HS-5 (cell line): Measurements from ENCODE around the gene AXIN1.
A peak's percentile ranks its signal among the peaks of the same experiment; 100 is the strongest.
"Not testable (repeated sequence)": the region's sequence is repeated elsewhere in the genome, so short reads cannot be mapped to it uniquely, and the experiment has no call there.

Experiments used
- DNase-seq: peaks from one replicate; pipeline ENCODE4 v3.0.0-alpha.2; 2012; ENCODE audit warnings: low read depth

AXIN1 gene

DNA sequence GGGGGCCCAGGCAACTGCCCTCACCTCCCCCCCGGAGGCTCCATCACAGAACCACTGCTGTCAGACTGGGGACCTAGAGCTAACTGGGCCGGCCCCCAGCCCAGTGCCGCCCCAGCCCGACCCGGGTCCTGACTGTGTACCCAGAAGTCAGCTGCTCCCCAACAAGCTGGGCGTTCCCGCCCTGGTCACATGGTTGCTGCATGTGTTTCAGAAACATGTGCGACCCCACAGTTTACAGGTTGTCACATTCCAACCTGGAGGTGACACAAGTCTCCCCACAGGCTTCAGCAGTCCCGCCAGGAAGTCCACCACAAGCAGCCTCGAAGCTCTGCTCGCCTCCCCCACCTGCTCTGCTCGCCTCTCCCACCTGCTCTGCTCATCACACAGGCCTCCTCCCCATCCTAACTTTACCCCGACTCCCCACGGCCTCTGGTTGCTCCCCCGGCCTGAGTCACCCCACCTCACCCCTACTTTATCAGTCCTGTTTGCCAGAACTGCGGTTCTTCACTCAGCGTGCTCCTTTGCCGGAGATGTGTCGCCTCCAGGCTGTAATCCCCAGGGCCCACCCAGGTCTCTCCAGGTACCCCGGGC, 16.8 kb upstream of the AXIN1 start:
- no peak for DNase-seq

DNA sequence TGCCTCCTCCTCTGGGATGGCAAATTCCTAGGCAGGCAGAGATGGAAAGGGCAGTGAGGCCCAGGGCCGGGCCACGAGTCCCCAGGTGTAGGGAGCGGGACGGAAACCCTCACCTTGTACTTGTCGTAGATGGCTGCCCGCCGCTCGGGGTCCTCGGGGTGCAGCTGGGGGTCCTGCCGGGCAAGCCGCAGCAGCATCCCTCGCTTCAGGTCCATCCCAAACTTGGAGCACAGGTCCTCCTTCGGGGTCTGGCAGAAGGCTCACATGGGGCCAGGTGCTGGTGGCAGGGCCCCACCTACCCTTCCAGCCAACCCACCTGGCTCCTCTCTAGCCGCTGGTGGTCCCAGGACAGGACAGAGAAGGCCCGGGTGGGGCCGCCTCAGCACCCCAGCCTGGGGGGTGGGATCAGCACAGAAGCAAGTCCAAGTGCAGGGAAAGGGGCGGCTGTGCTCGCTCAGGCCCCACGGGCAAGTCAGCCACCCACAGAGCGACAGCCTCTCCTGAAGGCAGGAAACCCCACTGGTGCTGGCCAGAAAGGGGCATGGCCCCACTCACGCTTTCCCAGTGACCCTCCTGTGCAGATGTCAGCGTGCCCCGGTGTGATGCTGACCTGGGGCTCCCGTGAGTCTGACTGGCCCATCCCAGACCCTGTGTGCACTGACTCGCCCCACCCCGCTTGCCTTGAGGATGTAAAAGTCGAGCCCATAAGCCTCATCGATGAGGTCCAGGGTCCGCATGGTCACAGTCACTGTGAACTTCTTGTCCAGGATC, 16.1 kb upstream of the AXIN1 start:
- no peak for DNase-seq

DNA sequence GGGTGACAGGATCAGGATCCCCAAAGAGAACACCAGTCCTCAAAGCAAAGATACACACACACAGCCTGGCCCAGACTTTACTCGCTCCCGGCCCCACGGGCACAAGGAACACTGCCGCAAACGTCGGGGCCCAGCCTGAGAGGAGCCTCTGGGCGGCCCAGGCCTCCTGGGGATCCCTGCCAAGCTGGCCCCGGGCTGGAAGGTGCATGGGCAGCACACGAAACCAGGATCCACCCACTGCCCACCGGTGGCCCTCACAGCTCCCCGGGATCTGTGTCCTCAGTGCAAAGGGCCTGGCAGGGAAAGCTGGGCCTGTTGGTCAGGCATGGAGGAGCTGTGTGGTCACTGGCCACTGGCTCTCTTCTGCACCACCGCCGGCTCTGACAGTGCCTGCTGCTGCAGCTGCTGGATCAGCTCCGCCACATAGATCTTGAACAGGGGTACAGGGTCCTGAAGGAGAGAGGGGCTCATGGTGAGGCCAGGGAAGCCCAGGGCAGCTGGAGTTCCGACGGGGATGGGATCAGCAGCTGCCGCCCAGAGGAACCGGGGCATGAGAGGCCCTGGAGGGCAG, 14.9 kb upstream of the AXIN1 start:
- no peak for DNase-seq

DNA sequence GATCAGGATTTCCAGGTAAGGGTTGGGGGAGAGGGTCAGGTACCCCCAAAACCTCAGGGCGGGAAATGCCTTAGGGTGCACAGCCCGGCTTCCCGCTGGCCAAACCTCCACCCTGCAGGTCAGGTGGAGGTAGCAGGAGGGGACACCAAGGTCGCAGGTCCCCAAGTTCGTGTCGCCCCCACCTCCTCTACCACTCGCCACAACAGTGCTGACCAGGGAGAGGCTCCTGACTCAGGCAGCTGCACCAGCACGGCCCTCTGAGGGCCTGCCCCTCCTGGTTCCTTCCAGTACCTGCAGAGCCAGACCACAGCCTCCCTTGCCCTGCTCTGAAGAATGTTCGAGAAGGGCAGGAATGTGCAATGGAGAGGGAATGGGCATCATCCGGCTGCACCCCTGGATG, 14.0 kb upstream of the AXIN1 start:
- DNase-seq: no peak

DNA sequence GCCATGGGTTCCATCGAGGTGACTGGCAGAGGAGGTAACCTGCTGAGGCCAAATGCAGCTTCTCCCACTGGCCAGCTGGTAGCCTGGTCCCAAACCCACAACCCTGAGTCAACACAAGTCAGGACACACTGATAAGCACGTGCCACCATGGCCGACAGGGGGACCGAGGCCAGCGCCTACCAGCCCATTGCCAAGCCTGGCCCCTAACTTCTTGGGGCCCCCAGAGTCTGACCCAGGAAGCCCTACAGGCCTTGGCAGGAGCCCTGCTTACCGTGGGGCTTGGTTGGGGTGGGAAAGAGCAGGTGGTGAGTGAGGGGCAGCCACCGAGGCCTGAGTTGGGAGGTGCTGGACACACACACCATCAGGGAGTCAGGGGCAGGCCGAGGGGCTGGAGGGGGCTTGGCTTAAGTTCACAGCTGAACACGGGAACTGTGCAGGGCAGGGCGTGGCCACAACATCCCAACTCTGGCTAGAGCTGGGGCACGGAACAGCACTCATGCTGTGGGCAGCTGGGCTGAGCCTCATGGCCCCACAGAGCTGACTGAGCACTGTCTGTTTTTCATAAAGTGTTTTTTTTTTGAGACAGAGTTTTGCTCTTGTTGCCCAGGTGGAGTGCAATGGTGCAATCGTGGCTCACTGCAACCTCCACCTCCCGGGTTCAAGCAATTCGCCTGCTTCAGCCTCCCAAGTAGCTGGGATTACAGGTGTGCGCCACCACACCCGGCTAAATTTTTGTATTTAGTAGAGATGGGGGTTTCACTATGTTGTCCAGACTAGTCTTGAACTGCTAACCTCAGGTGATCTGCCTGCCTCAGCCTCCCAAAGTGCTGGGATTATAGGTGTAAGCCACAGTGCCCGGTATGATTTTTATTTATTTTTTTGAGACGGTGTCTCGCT, 12.3 kb upstream of the AXIN1 start:
- DNase-seq: no peak

DNA sequence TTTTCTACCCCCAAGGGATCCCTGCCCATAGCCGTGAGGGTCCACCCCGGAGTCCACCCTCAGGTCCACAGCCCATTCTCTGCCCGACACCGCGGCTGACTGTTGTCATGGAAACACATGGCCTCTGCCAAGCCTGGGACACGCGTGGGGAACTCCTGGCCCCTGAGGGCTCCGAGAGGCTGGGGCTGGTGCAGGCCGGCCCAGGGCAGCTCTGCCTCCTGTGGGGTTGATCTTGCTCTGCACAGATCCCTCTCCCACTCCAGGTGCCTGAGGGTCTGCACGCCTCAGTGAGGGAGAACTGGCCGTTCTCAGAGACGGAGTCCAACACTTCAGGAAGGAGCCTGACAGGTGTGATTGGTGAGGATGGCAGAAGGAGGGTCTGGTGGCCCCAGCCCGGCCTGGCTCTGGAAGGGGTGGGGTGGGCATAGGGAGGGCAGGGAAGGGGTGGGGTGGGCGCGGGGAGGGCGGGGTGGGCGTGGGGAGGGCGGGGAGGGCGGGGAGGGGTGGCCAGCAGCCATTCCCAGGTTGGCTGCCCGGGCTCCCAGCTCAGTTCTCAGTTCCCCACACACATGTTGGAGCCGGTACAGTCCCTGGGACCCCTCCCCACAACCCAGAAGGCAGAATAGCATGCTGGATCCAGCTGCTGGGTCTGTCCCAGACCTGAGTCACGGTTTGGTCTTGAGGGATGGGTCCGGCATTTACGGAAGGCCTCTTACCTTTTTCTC, 11.4 kb upstream of the AXIN1 start:
- DNase-seq: no peak

DNA sequence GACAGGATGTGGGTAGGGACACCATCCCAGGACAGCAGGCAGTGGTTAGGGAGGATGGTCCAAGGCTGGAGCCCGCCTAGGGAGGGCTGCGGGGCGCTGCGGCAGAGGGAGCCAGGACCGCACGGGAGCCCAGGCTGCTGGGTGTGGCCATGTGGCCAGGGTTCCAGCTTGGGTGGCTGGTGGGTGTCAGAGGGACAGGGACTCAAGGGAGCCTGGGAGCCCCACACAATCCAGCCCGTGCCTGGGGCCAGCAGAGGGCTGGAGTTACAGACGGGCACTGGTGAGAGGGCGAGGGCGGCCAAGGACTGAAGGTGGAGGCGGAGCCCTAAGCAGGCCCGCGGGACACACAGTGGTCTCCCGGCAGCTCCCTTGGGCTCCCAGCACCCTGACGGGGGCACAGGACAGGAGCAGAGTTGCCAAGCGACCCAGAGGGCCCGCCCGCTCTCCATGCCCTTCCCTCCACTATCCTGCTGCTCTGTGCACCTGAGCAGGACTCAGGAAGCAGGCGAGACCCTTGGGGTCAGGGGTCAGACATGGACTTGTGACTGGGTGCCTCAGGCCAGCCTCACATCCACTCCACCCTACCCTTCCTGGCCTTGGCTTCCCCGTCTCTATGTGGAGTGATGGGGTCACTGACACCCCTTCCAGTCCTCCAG, 10.7 kb upstream of the AXIN1 start:
- DNase-seq: no peak

DNA sequence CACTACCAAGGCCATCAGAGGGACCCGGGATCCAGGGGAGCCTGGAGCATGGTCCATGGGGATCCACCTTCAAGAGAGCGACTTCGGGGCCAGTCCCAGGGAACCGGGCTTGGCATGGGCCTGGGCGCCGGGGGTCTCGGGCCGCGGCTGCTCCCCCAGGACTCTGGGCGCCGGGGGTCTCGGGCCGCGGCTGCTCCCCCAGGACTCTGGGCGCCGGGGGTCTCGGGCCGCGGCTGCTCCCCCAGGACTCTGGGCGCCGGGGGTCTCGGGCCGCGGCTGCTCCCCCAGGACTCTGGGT, 10.1 kb upstream of the AXIN1 start:
- not testable (repeated sequence) for DNase-seq

DNA sequence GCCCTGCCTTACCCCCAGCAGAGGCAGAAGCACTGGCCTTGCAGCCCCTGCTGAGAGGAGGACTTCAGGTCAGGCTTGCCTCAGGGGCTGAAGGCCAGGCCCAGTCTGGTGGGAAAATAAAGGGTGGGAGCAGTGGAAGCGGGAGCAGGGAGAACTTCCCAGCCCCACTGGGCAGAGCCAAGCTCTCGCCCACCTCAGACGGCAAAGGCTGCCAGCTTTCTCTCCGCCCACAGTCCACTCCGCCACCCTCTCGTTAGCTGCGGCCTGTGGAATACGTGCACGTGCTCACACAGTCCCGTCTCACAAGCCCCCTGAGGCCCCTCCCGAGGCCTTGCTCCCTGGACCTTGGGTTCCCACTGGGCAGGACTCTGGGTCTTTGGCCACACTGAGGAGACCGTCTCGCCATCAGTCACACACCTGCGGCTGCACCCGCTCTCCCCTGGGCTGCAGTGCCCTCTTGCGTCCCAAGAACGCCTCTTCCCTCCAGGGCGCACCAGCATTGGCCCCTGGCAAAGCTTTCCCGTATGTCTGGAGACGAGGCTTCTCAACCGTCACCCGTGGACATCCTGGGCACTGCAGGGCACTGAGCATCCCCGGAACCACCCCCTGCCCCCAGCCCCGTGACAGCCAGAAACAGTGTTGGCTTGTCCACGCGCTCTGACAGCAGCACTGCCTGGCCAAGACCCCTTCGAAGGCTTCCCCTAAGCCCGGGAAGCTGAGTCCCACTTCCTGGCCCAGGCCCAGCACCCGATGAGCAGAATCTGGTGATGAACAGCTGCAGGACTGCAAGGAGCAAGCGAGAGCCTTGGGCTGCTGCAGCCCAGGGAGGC, 9.6 kb upstream of the AXIN1 start:
- DNase-seq: peak; percentile 25

DNA sequence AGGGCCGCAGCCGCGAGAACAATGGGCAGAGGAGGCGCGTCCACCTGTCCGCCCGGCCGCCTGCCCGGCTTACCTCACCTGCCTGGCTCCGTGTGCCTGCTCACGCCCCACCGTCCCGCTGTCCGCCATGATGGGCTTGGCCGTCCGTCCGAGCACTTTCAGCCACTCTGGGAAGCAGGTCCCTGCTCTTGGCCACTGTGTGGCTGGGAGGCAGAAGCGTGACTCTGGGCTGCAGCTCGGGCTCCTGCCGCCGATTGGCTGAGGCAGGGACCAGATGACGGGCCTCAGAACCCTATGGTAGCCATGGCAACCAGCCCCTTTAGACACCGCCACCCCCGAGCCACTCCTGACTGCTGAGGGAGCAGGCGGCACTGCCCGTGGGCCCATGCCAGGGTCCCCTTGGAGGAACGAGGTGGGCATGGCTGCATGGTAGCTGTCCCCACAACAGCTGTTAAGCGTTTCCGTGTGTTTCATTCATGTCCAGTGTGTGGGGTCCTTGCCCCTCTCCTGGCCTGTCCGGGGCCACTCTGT, 8.9 kb upstream of the AXIN1 start:
- no peak for DNase-seq

DNA sequence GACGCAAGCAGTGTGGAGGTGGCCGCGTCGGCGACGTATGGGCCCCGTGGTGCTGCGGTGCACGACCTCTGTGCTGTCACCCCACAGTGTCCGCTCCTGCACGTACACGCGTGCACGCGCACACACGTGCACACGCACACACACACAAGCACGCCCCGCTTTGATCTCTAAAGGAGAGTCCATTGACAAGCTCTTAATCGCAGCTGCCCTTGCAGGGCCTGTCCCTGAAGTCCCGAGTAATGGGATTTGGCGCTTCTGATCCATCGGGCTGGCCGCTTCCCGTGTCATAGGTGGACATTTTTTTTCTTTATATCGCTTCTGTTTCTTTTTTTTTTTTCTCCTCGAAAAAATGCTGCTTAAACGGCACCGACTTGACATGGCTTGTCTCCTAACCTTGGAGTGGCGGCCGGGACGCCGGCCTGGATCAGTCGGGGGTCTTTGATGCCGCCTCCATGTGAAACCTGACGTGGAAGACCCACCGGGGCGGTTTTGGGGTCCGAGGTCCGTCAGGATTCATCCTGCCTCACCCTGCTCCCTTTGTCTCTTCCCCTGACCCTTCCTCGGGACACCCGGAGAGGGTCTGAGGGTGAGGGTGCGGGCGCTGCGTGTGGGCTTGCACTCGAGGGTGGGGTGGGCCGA, 8.3 kb upstream of the AXIN1 start:
- DNase-seq: no peak

DNA sequence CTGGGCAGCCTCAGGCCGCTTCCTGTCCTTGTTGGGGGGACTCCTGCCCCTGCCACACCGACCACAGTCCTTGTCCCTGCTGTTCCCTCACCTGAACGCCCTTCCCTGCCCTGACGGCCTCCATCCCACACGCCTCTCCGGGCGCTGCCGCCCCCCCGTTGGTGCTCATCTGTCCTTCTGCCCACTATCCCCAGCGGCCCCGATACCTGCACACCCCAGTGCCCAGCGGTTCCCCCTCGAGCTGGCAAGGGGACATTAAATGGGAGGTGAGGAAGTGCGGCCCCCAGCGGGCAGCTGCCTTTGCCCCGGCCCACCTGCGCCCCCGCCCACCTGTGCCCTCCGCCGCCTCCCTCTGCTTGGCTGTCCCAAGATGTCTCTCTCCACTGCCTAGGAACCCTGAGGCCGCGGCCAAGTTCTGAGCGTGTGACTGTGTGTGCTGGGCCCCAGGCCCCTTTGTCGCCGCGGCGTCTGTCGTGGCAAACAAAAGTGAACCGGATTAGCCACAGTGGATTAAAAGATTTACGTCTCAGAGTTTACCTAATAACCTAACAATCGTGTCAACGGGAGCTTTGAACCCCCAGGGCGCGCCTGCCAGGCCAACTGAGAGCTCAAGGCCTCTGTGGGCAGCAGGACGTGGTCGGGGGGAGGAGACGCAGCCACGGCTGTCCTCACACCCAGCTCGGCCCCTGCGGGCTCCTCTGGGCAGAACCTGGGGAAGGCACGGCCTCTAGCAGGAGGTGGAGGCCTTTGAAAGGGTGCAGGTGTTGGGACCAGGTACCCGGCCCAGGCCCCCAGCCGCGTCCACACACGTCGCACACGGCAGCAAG, 7.6 kb upstream of the AXIN1 start:
- no peak for DNase-seq

DNA sequence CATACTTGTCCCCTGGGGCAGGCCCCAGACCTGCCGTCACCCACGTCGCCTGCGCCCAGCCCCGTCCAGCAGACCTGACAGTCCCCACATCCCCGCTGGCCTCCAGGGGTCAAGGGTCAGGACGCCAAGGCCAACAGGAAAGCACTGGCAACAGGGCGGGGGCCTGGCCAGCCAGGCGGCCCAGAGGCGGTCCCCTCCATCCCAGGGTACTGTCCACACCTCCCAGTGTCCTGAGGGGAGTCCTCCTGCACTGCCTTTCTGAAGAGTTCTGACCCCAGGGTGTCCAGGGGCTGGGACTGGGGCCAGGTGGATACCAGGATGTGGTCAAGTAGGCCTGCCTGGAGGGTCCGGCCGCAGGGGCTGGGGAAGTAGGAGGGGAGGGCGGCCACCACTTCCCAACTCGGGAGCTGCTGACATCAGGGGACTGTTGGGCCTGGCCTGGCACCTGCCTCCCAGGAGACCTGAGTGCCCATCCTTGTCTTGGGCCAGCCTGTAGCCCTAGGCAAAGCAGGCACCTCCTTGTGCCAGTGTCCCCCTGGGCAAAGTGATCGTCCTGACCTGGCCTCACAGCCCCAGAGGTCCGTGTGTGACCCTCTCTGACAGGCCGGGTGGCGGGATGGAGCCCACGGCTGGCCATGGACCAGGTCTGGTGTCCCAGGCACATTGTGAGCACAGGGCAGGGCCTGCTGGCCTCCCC, 6.7 kb upstream of the AXIN1 start:
- DNase-seq: no peak

DNA sequence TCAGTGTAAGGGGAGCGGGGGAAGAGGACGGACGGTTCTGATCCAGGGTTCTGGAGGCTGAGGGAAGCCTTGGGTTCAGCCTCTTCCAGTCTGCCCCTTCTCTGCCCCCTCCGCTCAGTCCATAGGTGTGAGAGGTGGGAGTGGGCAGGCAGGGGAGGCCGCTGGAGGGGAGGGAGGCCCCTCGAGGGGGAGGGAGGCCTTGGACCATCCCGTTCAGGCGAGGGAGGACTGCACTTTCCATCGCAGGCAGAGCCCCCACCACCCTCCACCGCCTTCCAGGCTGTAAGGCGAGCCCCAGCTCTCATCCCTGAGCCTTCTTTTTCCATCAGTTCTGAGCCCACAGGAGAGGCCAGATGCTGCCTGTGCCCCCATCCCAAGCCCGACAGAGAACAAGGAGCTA, 4.2 kb upstream of the AXIN1 start:
- no peak for DNase-seq

DNA sequence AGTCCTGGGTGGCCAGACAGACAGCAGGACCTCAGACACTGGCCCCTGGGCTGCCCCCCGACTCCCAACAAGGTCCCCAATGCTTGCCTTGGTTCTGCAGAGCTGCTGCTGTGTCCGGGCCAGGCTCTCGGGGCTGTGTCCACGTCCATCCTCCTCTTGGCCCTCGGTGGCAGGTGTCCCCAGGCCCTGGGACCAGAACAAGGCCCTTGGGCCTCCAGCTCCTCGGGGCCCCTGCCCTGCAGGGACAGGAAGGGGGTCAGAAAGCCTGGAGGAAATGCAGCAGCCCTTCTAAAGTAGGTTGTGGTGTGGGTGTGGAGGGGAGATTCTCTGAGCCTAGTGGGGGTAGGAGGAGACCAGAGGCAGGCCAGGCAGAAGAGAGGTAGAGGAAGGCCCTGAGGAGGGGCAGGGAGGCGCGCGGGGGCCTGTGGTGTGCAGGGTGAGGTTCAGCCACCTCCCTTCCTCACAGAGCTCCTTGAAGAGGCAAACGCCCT, 2.5 kb upstream of the AXIN1 start:
- DNase-seq: no peak

DNA sequence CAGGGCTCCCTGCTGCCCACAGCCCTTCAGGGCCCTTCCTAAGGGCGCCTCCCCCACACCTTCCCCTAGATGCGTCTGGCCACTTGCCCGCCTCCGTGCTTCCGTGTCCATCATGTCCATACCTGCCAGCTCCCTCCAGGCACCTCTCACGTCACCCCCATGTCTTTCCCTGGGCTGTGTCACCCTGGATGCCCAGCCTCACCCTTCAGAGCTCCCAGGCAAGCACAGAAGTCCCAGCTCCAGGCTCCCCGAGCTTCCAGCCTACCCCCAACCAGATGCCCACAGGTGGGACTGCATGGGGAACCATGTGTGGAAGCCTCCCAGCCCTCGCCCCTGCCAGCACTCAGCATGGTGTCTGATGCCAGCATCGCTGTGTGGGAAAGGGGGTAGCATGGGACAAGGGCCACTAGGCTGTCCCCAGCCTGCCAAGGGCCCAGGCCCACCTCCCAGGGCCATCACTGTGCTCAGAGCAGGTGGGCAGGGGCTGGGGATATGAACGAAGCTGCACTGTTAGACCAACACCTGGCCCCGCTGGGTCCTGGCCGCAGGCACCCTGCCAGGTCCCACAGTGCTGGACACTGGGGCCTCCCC, 1.9 kb upstream of the AXIN1 start:
- DNase-seq: no peak

DNA sequence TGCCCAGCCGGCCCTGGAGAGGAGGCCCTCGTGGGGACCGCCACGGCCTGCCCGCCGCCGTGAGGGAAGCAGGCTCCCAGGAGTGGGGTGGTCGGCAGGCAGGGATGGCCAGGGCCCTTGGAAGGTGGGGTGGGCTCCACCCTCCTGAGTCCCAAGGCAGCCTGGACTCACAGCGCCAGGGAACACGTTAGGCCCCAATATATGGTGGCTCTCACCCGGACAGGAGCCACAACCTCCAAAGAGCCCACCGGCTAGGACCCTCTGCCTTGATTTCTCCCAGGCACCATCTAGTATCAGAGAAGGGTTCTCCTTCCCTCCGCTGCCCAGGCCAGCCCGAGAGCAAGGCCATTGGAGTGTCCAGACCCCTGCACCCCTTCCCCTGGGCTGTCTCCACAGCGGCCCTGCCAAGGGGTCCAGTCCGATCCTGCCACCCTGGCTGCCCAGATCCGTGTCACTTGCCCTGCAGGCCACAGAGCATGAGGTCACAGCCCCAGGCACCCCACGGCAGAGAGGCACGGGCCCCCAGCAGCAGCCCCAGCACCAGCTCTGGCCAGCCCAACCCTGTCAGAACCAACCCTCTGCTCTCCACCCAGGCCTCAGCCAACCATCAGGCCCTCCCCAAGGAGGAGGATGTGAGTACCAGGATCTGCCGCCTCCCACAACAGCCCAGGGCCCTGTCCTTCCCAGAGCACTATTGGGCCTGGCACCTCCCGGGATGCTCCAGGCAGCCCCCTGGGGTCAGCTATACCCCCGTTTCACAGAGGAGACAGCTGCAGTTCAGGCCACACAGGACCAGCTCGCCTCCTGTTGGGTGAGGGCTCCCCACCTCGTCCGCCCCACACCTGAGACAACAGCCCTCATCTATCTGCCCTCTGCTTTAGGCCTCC, 1.1 kb upstream of the AXIN1 start:
- DNase-seq: no peak
